Calu3 (cell line): ENCODE results near the gene ZNF555. TPM values are rescaled to one million over a fixed set of nuclear protein-coding genes. Genes with fewer than 3 reads are reported as not detected.

Experiments used
- BruUV-seq: library from RNA; stranded (reverse); fragments of 400-500 nt; replicated peaks from 2 replicates; lab custom pipeline; 2021; lab: Mats Ljungman, UMichigan
- CTCF ChIA-PET: fragments of 300-600 bp; sonication (Branson Sonifier 250); formaldehyde crosslinking; loops from one replicate; lab custom pipeline; 2022; ENCODE audit warnings: antibody characterized with exemption; lab: Charles Lee
- DNase-seq: peaks from one replicate; pipeline ENCODE4 v3.0.0; 2022
- H3K27ac Mint-ChIP-seq: one replicate; pipeline ENCODE4 v1.8.0; 2022; ENCODE audit warnings: mixed read lengths; ENCODE audit not compliant: unreplicated experiment
- H3K27me3 Mint-ChIP-seq: one replicate; pipeline ENCODE4 v1.8.0; 2022; ENCODE audit warnings: mixed read lengths; ENCODE audit not compliant: unreplicated experiment
- H3K36me3 Mint-ChIP-seq: one replicate; pipeline ENCODE4 v1.8.0; 2022; ENCODE audit warnings: mild to moderate bottlenecking, moderate library complexity, mixed read lengths; ENCODE audit not compliant: insufficient read depth, unreplicated experiment
- H3K4me1 Mint-ChIP-seq: one replicate; pipeline ENCODE4 v1.8.0; 2022; ENCODE audit warnings: mild to moderate bottlenecking, low read depth, mixed read lengths; ENCODE audit not compliant: unreplicated experiment
- H3K4me3 Mint-ChIP-seq: one replicate; pipeline ENCODE4 v1.8.0; 2022; ENCODE audit warnings: mild to moderate bottlenecking, low read depth, moderate library complexity, mixed read lengths; ENCODE audit not compliant: unreplicated experiment
- H3K9me3 Mint-ChIP-seq: one replicate; pipeline ENCODE4 v1.8.0; 2022; ENCODE audit warnings: low read depth, mixed read lengths; ENCODE audit not compliant: unreplicated experiment
- intact Hi-C: fragments of 100-400 bp; cut with micrococcal nuclease; formaldehyde crosslinking; loops from one replicate; pipeline ENCODE4 v1.10.0; 2022; ENCODE audit not compliant: unreplicated experiment
- total RNA-seq: library from RNA; stranded (reverse); gene quantifications from 2 replicates; pipeline ENCODE4 v1.2.3, GENCODE V29; 2022
- TF ChIP-seq, protein P1 (sequence below): fragments of 200-600 bp; IDR thresholded peaks from one replicate; pipeline ENCODE4 v1.8.0; 2022; ENCODE audit warnings: antibody characterized with exemption; ENCODE audit not compliant: unreplicated experiment

The ZNF555 gene
- total RNA-seq, 1 experiment from 2014 or later, result 5.7 TPM

- Mint-ChIP-seq H3K4me3 (no peak overlapping the region), H3K36me3 (peaks cover 26% of the 10 kb centered on the region), H3K9me3 (no peaks in the 10 kb centered on the region), H3K27ac (no peak overlapping the region), H3K27me3 (no peaks in the 10 kb centered on the region), H3K4me1 (no peaks in the 10 kb centered on the region)
- BruUV-seq, result no TSS peak
- intact Hi-C loops, result no loop called here
- CTCF ChIA-PET, result no interaction called here
- DNase-seq, result no peak
- TF ChIP-seq, protein P1, sequence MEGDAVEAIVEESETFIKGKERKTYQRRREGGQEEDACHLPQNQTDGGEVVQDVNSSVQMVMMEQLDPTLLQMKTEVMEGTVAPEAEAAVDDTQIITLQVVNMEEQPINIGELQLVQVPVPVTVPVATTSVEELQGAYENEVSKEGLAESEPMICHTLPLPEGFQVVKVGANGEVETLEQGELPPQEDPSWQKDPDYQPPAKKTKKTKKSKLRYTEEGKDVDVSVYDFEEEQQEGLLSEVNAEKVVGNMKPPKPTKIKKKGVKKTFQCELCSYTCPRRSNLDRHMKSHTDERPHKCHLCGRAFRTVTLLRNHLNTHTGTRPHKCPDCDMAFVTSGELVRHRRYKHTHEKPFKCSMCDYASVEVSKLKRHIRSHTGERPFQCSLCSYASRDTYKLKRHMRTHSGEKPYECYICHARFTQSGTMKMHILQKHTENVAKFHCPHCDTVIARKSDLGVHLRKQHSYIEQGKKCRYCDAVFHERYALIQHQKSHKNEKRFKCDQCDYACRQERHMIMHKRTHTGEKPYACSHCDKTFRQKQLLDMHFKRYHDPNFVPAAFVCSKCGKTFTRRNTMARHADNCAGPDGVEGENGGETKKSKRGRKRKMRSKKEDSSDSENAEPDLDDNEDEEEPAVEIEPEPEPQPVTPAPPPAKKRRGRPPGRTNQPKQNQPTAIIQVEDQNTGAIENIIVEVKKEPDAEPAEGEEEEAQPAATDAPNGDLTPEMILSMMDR, result no peak
Observed at GRCh38 chr19:2793577-2793976, 47.7 kb upstream of the ZNF555 start.

DNA sequence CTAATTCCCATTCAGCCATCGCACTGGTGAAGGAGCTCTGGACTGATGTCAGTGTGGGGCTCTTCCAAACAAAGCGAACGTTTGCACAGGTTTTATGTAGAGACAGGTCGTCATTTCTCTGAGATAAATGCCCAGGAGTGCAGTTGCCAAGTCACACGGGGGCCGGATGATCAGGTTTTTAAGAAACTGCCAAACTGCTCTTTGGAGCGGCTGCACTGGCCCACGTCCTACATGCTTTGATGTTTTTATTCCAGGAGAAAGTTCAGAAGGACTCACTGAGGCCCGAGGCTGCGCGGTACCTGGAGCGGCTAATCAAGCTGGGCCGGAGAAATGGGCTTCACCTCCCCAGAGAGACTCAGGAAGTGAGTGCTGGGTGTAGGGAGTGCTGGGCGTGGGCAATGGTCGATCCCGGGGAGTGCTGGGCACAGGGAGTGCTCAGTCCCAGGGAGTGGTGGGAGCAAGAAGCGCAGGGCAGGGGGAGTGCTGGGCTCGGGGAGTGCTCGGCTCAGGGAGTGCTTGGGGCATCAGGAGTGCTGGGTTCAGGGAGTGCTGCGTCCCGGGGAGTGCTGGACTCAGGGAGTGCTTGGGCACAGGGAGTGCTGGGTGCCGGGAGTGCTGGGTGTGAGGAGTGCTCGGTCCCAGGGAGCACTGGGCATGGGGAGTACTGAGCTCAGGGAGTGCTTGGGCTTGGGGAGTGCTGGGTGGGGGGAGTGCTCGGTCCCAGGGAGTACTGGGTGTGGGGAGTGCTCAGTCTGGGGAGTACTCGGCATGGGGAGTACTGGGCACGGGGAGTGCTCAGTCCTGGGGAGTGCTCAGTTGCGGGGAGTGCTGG is 45.2 kb upstream of the ZNF555 start:
- no peak overlapping the region for H3K4me3 Mint-ChIP-seq
- BruUV-seq, result no TSS peak
- H3K27me3 Mint-ChIP-seq, result no peaks in the 10 kb centered on the region
- no peak overlapping the region for H3K27ac Mint-ChIP-seq
- CTCF ChIA-PET, result interaction anchor here (0.8 kb wide), 1 partner anchor 11 kb away, joined by 5 read pairs; no protein-coding TSS in a partner anchor
- H3K36me3 Mint-ChIP-seq, result peaks cover 26% of the 10 kb centered on the region
- TF ChIP-seq, protein P1, result no peak
- no peaks in the 10 kb centered on the region for H3K4me1 Mint-ChIP-seq
- no peak for DNase-seq
- no peaks in the 10 kb centered on the region for H3K9me3 Mint-ChIP-seq
- intact Hi-C loops, result no loop called here

DNA sequence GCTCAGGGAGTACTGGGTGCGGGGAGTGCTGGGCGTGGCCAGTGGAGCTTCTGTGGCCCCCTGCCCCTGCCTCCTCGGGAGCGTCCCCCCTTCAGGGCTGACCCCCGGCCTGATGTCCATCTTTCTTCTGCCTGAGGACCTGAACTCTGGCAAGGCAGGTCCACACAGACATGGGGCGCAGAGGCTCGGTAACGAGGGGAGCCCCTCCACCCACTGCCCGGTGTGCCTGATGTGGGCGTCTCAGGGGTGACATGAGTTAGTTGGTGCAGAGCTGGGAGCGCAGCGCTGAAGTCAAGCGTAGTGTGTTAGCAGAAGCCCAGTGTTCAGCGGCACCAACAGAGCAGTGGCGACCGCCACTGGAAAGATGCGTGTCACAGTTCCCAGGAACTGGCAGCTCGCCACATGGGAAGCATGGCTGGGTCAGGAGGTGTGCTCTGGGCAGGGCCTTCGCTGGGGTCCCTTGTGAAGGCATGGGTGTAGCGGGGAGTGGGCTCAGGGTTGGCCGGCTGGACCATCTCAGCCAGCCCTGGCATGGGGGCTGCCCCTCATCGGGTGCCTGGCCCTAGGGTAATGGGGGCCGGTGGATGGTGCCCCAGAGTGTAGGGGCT is 44.5 kb upstream of the ZNF555 start:
- no peak overlapping the region for H3K27ac Mint-ChIP-seq
- CTCF ChIA-PET, result no interaction called here
- BruUV-seq, result no TSS peak
- peaks cover 24% of the 10 kb centered on the region for H3K36me3 Mint-ChIP-seq
- H3K4me3 Mint-ChIP-seq, result no peak overlapping the region
- no peaks in the 10 kb centered on the region for H3K4me1 Mint-ChIP-seq
- H3K9me3 Mint-ChIP-seq, result no peaks in the 10 kb centered on the region
- no peak for DNase-seq
- TF ChIP-seq, protein P1, result no peak
- intact Hi-C loops, result no loop called here
- H3K27me3 Mint-ChIP-seq, result no peaks in the 10 kb centered on the region

DNA sequence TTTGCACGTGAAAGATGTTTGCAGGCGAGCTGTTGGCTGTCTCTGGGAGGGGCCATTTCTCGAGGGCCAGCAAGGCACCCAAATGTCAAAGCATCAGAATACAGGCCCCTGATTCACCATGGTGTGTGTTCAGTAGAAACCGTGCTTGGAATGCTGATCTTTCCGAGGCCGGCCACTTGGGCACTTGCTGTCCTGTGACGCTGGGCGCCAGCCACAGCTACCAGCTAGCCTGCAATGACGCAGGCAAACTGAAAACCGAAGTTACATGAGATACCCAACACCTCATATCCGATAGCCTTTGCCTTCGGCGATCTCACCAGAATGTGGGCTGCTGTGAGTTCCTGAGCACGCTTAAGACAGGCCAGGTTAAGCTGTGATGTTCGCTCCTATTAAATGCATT is 44.0 kb upstream of the ZNF555 start:
- BruUV-seq, result no TSS peak
- no peak for DNase-seq
- TF ChIP-seq, protein P1, result no peak
- peaks cover 23% of the 10 kb centered on the region for H3K36me3 Mint-ChIP-seq
- intact Hi-C loops, result no loop called here
- no peaks in the 10 kb centered on the region for H3K4me1 Mint-ChIP-seq
- no peaks in the 10 kb centered on the region for H3K9me3 Mint-ChIP-seq
- CTCF ChIA-PET, result no interaction called here
- no peaks in the 10 kb centered on the region for H3K27me3 Mint-ChIP-seq
- H3K4me3 Mint-ChIP-seq, result no peak overlapping the region
- no peak overlapping the region for H3K27ac Mint-ChIP-seq
